GOT3 (cell line): Measurements from ENCODE around the gene FREM2.

Experiments
- DNase-seq: peaks from one replicate; lab custom pipeline; 2025; ENCODE audit warnings: mixed read lengths; lab: John Stamatoyannopoulos, UW

FREM2 gene

DNA sequence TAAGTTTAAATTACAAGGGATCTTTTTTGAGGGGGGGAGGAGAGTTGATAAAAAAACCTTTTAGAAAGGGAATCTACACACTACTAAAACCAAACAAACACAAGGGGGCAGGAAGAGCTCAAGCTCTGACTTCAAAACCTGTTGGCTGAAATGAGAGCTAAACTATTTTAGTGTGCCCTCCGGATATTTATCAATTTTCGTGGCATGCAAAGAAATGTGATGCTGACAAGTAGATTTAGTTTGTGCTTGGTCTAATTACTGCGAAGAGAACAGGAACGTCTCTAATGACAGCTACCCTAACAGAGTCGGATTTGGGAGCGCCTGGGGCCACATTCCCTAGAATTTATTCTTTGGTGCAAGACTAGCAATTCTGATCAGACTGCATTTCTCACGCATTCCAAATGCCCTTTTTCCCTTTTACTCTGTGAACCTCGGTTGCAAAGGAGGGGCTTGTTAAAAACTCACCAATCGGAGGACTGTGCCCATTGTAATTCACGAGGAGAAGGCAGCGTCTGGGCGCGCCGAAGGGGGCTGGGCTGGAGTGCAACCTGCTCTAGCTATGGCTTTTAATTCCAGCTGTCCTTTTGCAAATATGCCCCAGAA, 802 bp upstream of the FREM2 start:
- DNase-seq: no peak

DNA sequence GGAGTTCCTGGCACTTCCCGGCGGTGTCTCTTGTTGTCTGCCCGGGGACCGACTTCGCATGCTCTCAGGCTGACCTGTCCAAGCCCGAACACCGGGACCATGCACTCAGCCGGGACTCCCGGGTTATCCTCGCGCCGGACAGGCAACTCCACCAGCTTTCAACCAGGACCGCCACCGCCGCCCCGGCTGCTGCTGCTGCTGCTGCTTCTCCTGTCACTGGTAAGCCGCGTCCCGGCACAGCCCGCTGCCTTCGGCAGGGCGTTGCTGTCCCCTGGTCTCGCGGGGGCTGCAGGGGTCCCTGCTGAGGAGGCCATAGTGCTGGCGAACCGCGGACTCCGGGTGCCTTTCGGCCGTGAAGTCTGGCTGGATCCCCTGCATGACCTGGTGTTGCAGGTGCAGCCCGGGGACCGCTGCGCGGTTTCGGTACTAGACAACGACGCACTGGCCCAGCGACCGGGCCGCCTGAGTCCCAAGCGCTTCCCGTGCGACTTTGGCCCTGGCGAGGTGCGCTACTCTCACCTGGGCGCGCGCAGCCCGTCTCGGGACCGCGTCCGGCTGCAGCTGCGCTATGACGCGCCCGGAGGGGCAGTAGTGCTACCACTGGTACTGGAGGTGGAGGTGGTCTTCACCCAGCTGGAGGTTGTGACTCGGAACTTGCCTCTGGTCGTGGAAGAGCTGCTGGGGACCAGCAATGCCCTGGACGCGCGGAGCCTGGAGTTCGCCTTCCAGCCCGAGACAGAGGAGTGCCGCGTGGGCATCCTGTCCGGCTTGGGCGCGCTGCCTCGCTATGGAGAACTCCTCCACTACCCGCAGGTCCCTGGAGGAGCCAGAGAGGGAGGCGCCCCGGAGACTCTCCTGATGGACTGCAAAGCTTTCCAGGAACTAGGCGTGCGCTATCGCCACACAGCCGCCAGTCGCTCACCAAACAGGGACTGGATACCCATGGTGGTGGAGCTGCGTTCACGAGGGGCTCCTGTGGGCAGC, 661 bp downstream of the FREM2 start:
- DNase-seq: no peak

DNA sequence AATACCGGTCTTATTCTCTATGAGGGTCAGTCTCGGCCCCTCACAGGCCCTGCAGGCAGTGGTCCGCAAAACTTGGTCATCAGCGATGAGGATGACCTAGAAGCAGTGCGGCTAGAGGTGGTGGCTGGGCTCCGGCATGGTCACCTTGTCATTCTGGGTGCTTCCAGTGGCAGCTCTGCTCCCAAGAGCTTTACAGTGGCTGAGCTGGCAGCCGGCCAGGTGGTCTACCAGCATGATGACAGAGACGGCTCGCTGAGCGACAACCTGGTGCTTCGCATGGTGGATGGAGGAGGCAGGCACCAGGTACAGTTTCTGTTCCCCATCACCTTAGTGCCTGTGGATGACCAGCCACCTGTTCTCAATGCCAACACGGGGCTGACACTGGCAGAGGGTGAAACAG, 1.8 kb downstream of the FREM2 start:
- DNase-seq: no peak

DNA sequence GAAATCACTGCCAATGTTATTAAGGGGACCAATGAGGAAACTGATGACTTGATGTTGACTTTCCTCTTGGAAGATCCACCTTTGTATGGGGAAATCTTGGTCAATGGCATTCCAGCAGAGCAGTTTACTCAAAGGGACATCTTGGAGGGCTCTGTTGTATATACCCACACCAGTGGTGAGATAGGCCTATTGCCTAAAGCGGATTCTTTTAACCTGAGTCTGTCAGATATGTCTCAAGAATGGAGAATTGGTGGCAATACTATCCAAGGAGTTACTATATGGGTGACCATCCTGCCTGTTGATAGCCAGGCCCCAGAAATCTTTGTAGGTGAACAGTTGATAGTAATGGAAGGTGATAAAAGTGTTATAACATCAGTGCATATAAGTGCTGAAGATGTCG, 3.4 kb downstream of the FREM2 start:
- no peak for DNase-seq

DNA sequence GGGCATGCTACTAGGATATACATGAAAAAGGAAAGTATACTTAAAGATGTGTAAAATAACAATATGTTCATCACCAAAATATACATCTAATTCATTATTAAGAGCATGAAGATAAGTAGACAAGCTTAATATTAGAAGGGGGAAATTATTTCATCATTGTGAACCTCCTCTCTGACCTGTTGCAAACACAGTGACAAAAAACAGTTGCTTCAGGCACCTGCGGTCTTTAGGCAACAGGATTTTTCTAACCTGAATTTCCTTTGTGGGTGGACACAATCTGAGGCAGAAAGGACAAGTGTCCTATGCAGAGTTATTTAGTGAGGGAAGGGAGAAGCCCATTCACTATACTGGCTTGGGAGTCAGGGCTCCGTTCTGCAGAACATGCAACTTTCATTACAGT, 6.3 kb downstream of the FREM2 start:
- no peak for DNase-seq

DNA sequence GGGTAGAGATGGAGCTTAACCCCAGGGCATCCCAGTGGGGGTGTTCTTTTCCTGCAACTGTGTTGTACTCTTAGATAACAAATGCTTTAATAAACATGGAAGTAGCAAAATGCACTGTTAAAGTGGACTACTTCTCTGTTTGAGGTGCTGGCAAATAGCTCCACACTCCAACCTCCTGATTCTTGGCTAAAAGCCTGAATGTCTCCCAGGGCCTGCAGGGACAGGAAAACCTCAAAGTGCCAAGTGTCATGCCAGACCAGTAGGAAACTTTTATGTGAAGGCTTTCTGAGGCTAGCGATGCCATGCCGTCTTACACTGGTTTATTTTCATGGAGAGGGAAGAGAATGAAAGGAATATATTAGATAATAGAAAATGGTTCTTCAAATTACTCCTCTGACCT, 6.8 kb downstream of the FREM2 start:
- no peak for DNase-seq

DNA sequence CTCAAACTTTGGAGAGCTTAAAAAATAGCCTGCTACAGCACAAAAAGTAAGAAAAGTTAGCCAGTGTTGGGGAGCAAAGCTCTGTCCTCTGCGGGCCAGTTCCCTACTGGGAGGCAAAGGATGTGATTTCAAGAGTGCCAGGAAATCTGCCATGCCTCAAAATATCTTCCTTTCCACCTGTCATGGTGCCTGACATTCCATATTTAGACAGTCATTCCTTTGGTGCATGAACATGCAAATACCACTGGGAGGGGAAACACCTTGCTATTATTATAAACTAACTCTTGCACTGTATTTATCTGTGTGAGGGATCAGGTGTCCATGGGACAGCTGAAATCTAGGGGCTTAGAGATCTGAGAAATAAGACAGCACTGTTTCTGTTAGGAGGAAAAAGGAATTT, 10.3 kb downstream of the FREM2 start:
- no peak for DNase-seq

DNA sequence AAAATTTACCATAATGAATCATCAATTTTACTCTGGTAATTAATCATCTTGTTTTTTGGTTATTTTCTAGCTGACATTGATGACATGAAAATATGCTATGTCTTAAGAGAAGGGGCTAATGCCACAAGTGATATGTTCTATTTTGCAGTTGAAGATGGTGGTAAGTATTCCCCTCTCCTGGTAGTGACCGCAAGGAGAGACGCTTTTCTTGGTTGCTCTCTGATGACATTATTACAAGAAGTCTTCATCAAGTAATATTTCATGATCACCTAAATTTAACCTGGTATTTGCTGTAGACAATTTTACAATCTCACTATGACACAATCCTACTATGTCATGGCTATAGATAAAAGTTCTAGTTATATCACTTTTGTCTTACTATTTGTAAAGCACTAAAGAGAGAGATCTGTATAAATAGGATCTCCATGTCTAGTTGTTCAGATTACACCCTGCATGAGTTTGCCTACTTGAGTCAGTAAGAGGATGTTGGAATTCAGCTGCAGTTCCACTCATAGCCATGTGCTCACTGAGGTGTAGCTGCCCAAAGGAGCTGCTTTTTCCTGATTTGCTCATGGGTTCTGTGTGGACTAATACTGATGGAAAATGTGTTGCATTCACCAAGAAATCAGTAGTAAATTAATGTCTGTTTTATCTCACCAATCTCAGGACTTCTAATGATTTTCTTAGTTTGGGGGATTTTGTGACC, 10.9 kb downstream of the FREM2 start:
- DNase-seq: no peak

DNA sequence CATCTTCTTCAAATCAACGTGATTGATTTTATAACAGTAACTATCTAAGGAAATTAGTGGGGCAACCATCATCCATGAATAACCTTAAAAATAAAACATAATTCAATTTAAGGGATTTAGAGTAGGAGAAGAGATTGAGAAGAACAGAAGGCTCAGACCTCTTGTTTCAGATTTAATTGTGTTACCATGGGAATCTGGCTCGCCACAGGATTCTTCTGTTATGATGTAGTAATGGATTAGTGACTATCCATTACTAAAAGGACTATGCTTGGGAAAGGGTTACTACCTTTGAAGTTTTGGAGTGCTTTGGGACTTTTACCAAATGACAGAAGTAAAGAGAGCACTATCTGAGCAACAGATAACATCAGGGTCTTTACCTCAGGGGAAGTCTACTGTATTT, 13.2 kb downstream of the FREM2 start:
- DNase-seq: no peak

GRCh38 chr13:38702669-38703068, 15.8 kb downstream of the FREM2 start:
- no peak for DNase-seq

GRCh38 chr13:38703255-38703654, 16.4 kb downstream of the FREM2 start:
- DNase-seq: no peak

DNA sequence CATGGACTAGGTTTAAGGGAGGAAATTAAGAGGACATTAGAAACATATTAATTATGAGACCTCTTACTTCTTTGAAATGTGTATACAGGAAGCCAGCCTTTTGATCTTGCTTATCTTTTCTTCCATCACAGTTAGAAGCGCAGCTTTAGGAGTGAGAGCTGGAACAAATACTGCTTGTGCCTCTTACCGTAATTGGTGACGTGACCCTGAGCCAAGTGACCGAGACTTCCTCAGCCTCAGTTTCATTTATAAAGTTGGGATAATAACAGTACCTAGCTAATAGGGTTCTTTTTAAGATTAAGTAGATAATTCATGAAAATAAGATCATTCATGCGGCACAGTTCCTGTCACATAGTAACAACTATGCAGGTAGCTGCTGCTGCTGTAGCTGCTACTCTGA, 18.5 kb downstream of the FREM2 start:
- no peak for DNase-seq

- no peak for DNase-seq
Measured at GRCh38 chr13:38707460-38707859, 20.6 kb downstream of the FREM2 start.

DNA sequence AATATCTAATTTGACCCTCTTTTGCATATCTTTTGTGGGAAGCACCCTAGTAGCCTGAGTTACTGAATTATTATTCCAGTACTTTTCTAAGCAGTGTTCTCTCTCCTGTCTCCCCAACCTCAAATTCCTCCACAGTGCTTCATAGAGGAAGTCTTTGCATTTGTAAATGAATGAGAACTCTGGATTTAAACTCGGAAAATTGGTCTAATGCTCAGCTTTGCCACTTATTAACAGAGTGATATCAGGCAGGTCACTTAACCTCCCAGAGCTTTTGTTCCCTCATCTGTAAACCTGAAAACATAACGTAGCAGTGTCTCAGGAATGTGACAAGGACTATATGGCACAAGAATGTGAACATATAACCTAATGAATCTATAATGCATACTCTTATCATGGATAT, 26.2 kb downstream of the FREM2 start:
- DNase-seq: no peak

GRCh38 chr13:38718374-38718773, 31.5 kb downstream of the FREM2 start:
- no peak for DNase-seq

DNA sequence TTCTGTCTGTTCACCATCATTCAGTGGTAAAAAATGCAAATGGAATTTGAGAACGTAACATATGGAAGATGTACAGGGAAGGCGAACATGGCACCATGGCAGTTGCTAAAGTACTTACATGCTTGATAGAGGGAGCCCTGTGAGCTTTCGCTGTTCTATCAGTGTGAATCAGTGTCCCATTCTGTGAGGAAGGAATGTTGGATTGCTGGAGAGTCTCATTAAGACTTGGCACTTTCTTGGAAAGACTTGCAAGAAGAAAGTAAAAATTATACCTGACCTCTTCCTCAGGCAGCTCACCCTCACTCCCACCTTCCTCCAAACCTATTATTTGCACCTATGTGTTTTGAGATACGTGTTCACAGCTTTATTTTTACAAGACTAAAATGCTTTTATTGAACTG, 43.5 kb downstream of the FREM2 start:
- no peak for DNase-seq

- DNase-seq: no peak
Measured at GRCh38 chr13:38733146-38733545, 46.3 kb downstream of the FREM2 start.

GRCh38 chr13:38735665-38736440, 49.0 kb downstream of the FREM2 start:
- DNase-seq: no peak

DNA sequence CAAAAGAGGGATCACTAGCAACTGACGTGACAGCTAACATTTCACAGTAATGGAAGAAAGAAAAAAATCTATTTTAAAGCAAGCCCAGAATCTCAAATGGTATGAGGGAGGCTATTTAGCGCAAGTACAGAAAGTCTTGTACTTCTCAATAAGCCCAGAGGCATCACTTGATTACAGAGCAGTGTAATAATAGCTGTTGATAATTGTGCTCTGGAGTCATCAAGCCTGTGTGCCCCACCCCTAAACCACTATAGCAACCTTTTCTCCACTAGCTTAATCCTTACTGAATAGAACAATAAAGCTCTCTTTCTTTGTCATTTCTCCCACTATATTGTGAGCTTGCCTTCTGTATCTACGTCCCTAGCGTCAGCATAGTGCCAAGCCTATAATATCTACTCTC, 56.6 kb downstream of the FREM2 start:
- DNase-seq: no peak

DNA sequence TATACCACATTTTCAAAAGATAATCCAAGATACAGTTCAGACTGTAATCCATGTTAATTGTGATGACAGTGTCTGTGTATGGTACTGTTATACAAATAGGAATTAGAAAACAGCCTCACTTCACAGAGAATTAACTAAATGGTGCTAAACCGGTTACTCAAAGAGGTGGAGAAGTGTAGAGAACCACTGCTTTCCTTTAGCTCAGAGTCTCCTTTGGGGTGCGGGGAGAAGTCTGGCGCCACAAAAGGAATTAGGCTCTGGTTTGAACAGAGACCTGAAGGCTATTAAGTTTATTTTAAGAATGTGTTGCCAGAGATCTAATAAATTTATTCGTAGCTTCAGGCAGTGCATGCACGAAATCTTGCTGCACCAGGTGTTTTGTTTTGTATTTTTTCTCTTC, 65.8 kb downstream of the FREM2 start:
- DNase-seq: no peak

DNA sequence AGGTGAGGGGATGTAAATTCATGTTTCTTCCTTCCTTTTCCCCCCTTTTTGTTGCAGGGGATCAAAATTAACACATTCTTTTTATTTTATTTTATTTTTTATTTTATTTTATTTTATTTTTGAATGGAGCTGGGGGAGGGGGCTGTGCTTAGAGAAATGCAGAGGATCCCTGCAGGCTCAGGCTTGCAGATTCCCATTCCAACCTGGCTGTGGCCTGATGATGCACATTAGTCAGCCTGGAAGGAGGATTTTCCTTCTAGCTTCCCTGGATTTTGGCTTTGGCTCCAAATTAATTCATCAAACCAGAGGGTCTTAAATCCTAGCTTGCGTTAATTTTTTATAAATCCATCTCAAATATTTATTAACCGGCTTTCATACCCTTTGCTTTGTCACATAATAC, 67.0 kb downstream of the FREM2 start:
- DNase-seq: no peak

GRCh38 chr13:38755793-38756192, 68.9 kb downstream of the FREM2 start:
- no peak for DNase-seq
